Mesenchymal stem cell (in vitro differentiated cells and primary cell): Measurements from ENCODE around the gene BPI.

Experiments
- DNase-seq: peaks from one replicate; pipeline ENCODE4 v3.0.0-alpha.2; 2013
- H2AFZ ChIP-seq: one replicate; pipeline ENCODE4 v1.6.1; 2013; ENCODE audit warnings: low read depth, mild to moderate bottlenecking, control low read depth, inconsistent platforms, low read length, moderate library complexity
- H2AK5ac ChIP-seq: 2 replicates; pipeline ENCODE4 v1.6.1; 2013; ENCODE audit warnings: low read length, moderate library complexity, mild to moderate bottlenecking, inconsistent platforms; ENCODE audit not compliant: severe bottlenecking
- H2BK120ac ChIP-seq: one replicate; pipeline ENCODE4 v1.6.1; 2013; ENCODE audit warnings: low read depth, mild to moderate bottlenecking, inconsistent platforms, low read length, moderate library complexity
- H2BK12ac ChIP-seq, 2 experiments: one replicate each; pipeline ENCODE4 v1.6.1; 2013; ENCODE audit warnings: inconsistent platforms in 2 of 2, low read length in 2 of 2, mild to moderate bottlenecking in 2 of 2, moderate library complexity in 2 of 2, control low read depth in 1 of 2
- H2BK15ac ChIP-seq: one replicate; pipeline ENCODE4 v1.6.1; 2013; ENCODE audit warnings: mild to moderate bottlenecking, low read depth, inconsistent platforms; ENCODE audit not compliant: poor library complexity, severe bottlenecking
- H2BK5ac ChIP-seq: 2 replicates; pipeline ENCODE4 v1.6.1; 2013; ENCODE audit warnings: low read depth, mild to moderate bottlenecking, low read length, control low read depth, inconsistent platforms; ENCODE audit not compliant: poor library complexity, severe bottlenecking
- H3K14ac ChIP-seq, 2 experiments: one replicate each; pipeline ENCODE4 v1.6.1; 2013; ENCODE audit warnings: inconsistent platforms in 2 of 2, low read length in 2 of 2, control low read depth in 1 of 2, mild to moderate bottlenecking in 1 of 2, moderate library complexity in 1 of 2
- H3K18ac ChIP-seq, 2 experiments: one replicate each; pipeline ENCODE4 v1.6.1; 2013; ENCODE audit warnings: inconsistent platforms in 2 of 2, low read length in 2 of 2, control low read depth in 1 of 2, low read depth in 1 of 2, mild to moderate bottlenecking in 1 of 2
- H3K23ac ChIP-seq, 2 experiments: one replicate each; pipeline ENCODE4 v1.6.1; 2013; ENCODE audit warnings: inconsistent platforms in 2 of 2, low read length in 2 of 2, mild to moderate bottlenecking in 2 of 2, moderate library complexity in 2 of 2, control low read depth in 1 of 2
- H3K27ac ChIP-seq: 2 replicates; pipeline ENCODE4 v1.5.1; 2013; ENCODE audit warnings: mild to moderate bottlenecking, moderate library complexity, low read length, control low read depth, inconsistent platforms; ENCODE audit not compliant: poor library complexity, severe bottlenecking
- H3K27me3 ChIP-seq, 2 experiments: 2 replicates each; pipeline versions ENCODE4 v1.6.1 to v1.7.0; 2013; ENCODE audit warnings: low read length in 2 of 2, mild to moderate bottlenecking in 2 of 2, moderate library complexity in 2 of 2, control low read depth in 1 of 2, inconsistent platforms in 1 of 2; ENCODE audit not compliant: control insufficient read depth in 1 of 2, insufficient read depth in 1 of 2
- H3K36me3 ChIP-seq, 2 experiments: 2 replicates each; pipeline versions ENCODE4 v1.6.1 to v1.7.0; 2013; ENCODE audit warnings: low read length in 2 of 2, control low read depth in 1 of 2, inconsistent platforms in 1 of 2, low read depth in 1 of 2, mild to moderate bottlenecking in 1 of 2; ENCODE audit not compliant: insufficient read depth in 2 of 2, control insufficient read depth in 1 of 2
- H3K4ac ChIP-seq, 2 experiments: one replicate each; pipeline ENCODE4 v1.6.1; 2013; ENCODE audit warnings: inconsistent platforms in 2 of 2, low read length in 2 of 2, mild to moderate bottlenecking in 2 of 2, moderate library complexity in 2 of 2, control low read depth in 1 of 2, low read depth in 1 of 2
- H3K4me1 ChIP-seq: 2 replicates; pipeline ENCODE4 v1.6.1; 2013; ENCODE audit warnings: low read depth, low read length, control low read depth; ENCODE audit not compliant: control insufficient read depth, insufficient read depth
- H3K4me2 ChIP-seq: 2 replicates; pipeline ENCODE4 v1.6.1; 2013; ENCODE audit warnings: low read length, mild to moderate bottlenecking, inconsistent platforms; ENCODE audit not compliant: poor library complexity, severe bottlenecking
- H3K4me3 ChIP-seq, 2 experiments: 2 replicates each; pipeline versions ENCODE4 v1.5.1 to v1.7.0; 2013; ENCODE audit warnings: low read length in 2 of 2, mild to moderate bottlenecking in 2 of 2, control low read depth in 1 of 2, low read depth in 1 of 2; ENCODE audit not compliant: insufficient read depth in 1 of 2
- H3K79me1 ChIP-seq: replicated peaks from 2 replicates; pipeline ENCODE4 v1.6.1; 2013; ENCODE audit warnings: mild to moderate bottlenecking, control low read depth, low read length, inconsistent platforms; ENCODE audit not compliant: poor library complexity, severe bottlenecking
- H3K9ac ChIP-seq: 2 replicates; pipeline ENCODE4 v1.7.0; 2013; ENCODE audit warnings: mild to moderate bottlenecking, low read length, moderate library complexity
- H3K9me3 ChIP-seq: 2 replicates; pipeline ENCODE4 v1.7.0; 2013; ENCODE audit warnings: mild to moderate bottlenecking, low read length; ENCODE audit not compliant: control insufficient read depth
- H4K8ac ChIP-seq: one replicate; pipeline ENCODE4 v1.6.1; 2013; ENCODE audit warnings: inconsistent platforms, mild to moderate bottlenecking, low read length, moderate library complexity
- H4K91ac ChIP-seq: one replicate; pipeline ENCODE4 v1.6.1; 2013; ENCODE audit warnings: mild to moderate bottlenecking, low read length, inconsistent platforms
- WGBS: methylation state at CpG from one replicate; pipeline ENCODE4 v1.1.7; 2013; ENCODE audit warnings: mixed read lengths; 5-methylcytosine and 5-hydroxymethylcytosine counted together

Gene BPI

GRCh38 chr20:38301309-38301708 is 2.6 kb upstream of the BPI start:
- no peak for DNase-seq
- Histone ChIP-seq H3K14ac (no peak overlapping the region), H4K91ac (no peak overlapping the region), H3K9ac (no peak overlapping the region), H3K4ac (no peak overlapping the region), H3K18ac (no peak overlapping the region), H3K23ac (no peak overlapping the region), H3K4me1 (peaks cover 3% of the 10 kb centered on the region), H3K4me2 (no peak overlapping the region), H3K4me3 (no peak overlapping the region), H2BK12ac (no peak overlapping the region), H3K9me3 (no peaks in the 10 kb centered on the region), H2BK15ac (no peak overlapping the region), H3K27me3 (peaks cover 0 to 65% of the 10 kb centered on the region in 2 experiments), H2AK5ac (no peak overlapping the region), H2BK5ac (no peak overlapping the region), H3K79me1 (no peaks in the 10 kb centered on the region), H2BK120ac (no peak overlapping the region), H3K27ac (no peak overlapping the region), H2AFZ (no peak overlapping the region), H4K8ac (no peak overlapping the region), H3K36me3 (no peaks in the 10 kb centered on the region)
- WGBS, result 93% methylated on average over 3 of the region's 3 CpGs

- Histone ChIP-seq H4K8ac (no peak overlapping the region), H2BK120ac (no peak overlapping the region), H2BK5ac (no peak overlapping the region), H3K23ac (no peak overlapping the region), H3K79me1 (no peaks in the 10 kb centered on the region), H3K4me1 (peaks cover 7% of the 10 kb centered on the region), H3K27me3 (peaks cover 0 to 68% of the 10 kb centered on the region in 2 experiments), H2AFZ (no peak overlapping the region), H3K36me3 (no peaks in the 10 kb centered on the region), H3K14ac (no peak overlapping the region), H2AK5ac (no peak overlapping the region), H4K91ac (no peak overlapping the region), H2BK15ac (no peak overlapping the region), H3K9ac (no peak overlapping the region), H3K4me2 (no peak overlapping the region), H3K9me3 (no peaks in the 10 kb centered on the region), H3K27ac (no peak overlapping the region), H3K18ac (no peak overlapping the region), H2BK12ac (no peak overlapping the region), H3K4ac (no peak overlapping the region), H3K4me3 (no peak overlapping the region)
- DNase-seq, result no peak
- WGBS, result 76% methylated on average over 7 of the region's 11 CpGs
These were observed 1.2 kb upstream of the BPI start for GRCh38 chr20:38302786-38303185.

DNA sequence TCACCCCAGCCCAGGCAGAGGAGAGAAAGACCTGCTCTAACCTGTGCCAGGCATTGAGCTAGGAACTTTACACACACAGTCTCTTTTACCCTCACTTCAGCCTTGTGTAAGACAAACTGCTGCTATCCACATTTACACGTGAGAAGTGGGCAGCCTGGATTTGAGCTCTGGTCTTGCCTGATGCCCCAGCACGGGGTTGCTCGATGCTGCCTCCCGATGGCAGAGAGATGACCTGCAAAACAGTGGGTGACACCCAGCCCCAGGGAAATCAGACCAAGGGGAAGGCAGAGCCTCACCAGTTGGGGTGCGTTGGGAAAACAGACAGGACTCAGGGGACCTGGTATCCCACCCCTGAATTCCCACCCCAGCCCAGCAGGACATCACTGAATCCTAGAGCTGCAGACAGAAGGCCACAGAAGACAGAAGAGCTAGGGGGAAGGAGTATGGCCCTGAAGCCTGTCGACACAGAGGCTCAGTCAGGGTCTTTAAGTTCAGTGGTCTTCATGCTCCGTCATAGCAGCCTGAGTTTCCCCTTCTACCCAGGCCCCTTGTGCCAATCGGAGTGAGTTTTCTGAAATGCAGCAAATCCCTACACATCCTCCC is 990 bp downstream of the BPI start:
- peaks cover 7% of the 10 kb centered on the region for H3K4me1 ChIP-seq
- peak overlapping the region in 1 of 2 experiments; percentile 10 for H3K14ac ChIP-seq
- H3K18ac ChIP-seq, result no peak overlapping the region
- no peaks in the 10 kb centered on the region for H3K9me3 ChIP-seq
- no peak overlapping the region for H3K27ac ChIP-seq
- no peak overlapping the region for H2BK5ac ChIP-seq
- no peak overlapping the region for H3K4ac ChIP-seq
- H3K36me3 ChIP-seq, result no peaks in the 10 kb centered on the region
- H2AK5ac ChIP-seq, result no peak overlapping the region
- no peak overlapping the region for H4K8ac ChIP-seq
- DNase-seq, result peak; percentile 39
- no peak overlapping the region for H3K4me2 ChIP-seq
- H2BK120ac ChIP-seq, result no peak overlapping the region
- H2BK15ac ChIP-seq, result no peak overlapping the region
- no peak overlapping the region for H2AFZ ChIP-seq
- H4K91ac ChIP-seq, result no peak overlapping the region
- peaks cover 7 to 72% of the 10 kb centered on the region in 2 experiments for H3K27me3 ChIP-seq
- H3K79me1 ChIP-seq, result no peaks in the 10 kb centered on the region
- H3K23ac ChIP-seq, result no peak overlapping the region
- no peak overlapping the region for H2BK12ac ChIP-seq
- no peak overlapping the region for H3K4me3 ChIP-seq
- H3K9ac ChIP-seq, result no peak overlapping the region
- WGBS, result 64% methylated on average over 8 of the region's 8 CpGs

DNA sequence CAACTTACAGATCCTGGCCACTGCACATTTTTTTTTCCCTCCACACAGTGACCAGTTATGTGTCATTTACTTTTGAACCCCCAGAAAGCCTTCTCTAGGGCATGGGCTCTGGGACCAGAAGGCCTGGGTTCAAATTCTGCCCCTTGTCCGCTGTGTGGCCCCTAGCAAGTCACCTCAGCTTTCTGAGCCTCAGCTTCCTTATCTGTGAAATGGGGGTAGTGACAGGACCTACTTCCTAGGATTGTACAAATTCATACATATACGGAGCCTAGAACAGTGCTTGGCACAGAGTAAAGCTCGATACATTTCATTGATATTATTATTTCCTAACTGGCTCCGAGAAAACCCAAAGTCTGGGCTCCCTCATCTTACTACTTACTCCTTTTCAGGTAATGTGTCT is 1.6 kb downstream of the BPI start:
- Histone ChIP-seq H2BK120ac (no peak overlapping the region), H2BK15ac (no peak overlapping the region), H3K9ac (no peak overlapping the region), H3K23ac (no peak overlapping the region), H2BK12ac (no peak overlapping the region), H3K9me3 (no peaks in the 10 kb centered on the region), H2BK5ac (no peak overlapping the region), H3K79me1 (no peaks in the 10 kb centered on the region), H4K91ac (no peak overlapping the region), H2AK5ac (no peak overlapping the region), H3K27me3 (peaks cover 13 to 72% of the 10 kb centered on the region in 2 experiments), H2AFZ (no peak overlapping the region), H3K4me2 (no peak overlapping the region), H3K36me3 (no peaks in the 10 kb centered on the region), H3K14ac (no peak overlapping the region), H4K8ac (no peak overlapping the region), H3K27ac (no peak overlapping the region), H3K4ac (no peak overlapping the region), H3K4me1 (peaks cover 7% of the 10 kb centered on the region), H3K4me3 (no peak overlapping the region), H3K18ac (no peak overlapping the region)
- 73% methylated on average over 1 of the region's 4 CpGs for WGBS
- DNase-seq, result no peak
